Panc1 (cell line): Measurements from ENCODE around the gene KRT26. TPM values are rescaled to one million over a fixed set of nuclear protein-coding genes. Genes with fewer than 3 reads are reported as not detected.

Source experiments
- ATAC-seq: fragments of 200-7000 bp; cut with Tn5 transposase; 2 replicates; pipeline ENCODE4 v1.9.1; 2020; ENCODE audit warnings: mild to moderate bottlenecking, moderate library complexity
- BruUV-seq: library from RNA; stranded (reverse); fragments of 400-500 nt; replicated peaks from 2 replicates; lab custom pipeline; 2021; lab: Mats Ljungman, UMichigan
- CTCF ChIA-PET: fragments of 300-600 bp; sonication (Branson Sonifier 250); formaldehyde crosslinking; loops from one replicate; lab custom pipeline; 2022; ENCODE audit warnings: antibody characterized with exemption; lab: Charles Lee
- POLR2A ChIA-PET: fragments of 300-600 bp; sonication (Branson Sonifier 250); formaldehyde crosslinking; loops from one replicate; lab custom pipeline; 2022; ENCODE audit warnings: antibody characterized with exemption; lab: Charles Lee
- DNase-seq: peaks from one replicate; pipeline ENCODE4 v3.0.0-alpha.2; 2010; ENCODE audit warnings: low read depth, low spot score
- H3K27ac ChIP-seq: 2 replicates; pipeline ENCODE4 v1.5.1; 2011; ENCODE audit warnings: mild to moderate bottlenecking, low read length, inconsistent platforms
- H3K27me3 ChIP-seq: fragments of 200-500 bp; sonication (Bioruptor generic); 2 replicates; pipeline ENCODE4 v1.6.0; 2014; ENCODE audit warnings: low read length, inconsistent platforms; ENCODE audit not compliant: control insufficient read depth, insufficient read depth
- H3K36me3 ChIP-seq: fragments of 200-500 bp; sonication (Bioruptor generic); 2 replicates; pipeline ENCODE4 v1.5.1; 2014; ENCODE audit warnings: inconsistent platforms, mild to moderate bottlenecking, low read length, moderate library complexity; ENCODE audit not compliant: control insufficient read depth, insufficient read depth
- H3K4me1 ChIP-seq: 2 replicates; pipeline ENCODE4 v1.5.1; 2011; ENCODE audit warnings: inconsistent platforms, mild to moderate bottlenecking, low read length, moderate library complexity; ENCODE audit not compliant: control insufficient read depth, insufficient read depth
- H3K4me3 ChIP-seq, 2 experiments: 2 replicates each; pipeline ENCODE4 v1.5.1; 2011 to 2012; ENCODE audit warnings: low read depth in 2 of 2, low read length in 2 of 2, mild to moderate bottlenecking in 2 of 2, inconsistent platforms in 1 of 2, moderate library complexity in 1 of 2
- H3K9me3 ChIP-seq: fragments of 200-500 bp; sonication (Bioruptor generic); 2 replicates; pipeline ENCODE4 v1.5.1; 2014; ENCODE audit warnings: low read depth, mild to moderate bottlenecking, inconsistent platforms, low read length, moderate library complexity; ENCODE audit not compliant: control insufficient read depth, insufficient read depth
- CTCF ChIP-seq: fragments of 450-650 bp; IDR thresholded peaks from 2 replicates; pipeline ENCODE4 v1.5.1; 2017; ENCODE audit warnings: mild to moderate bottlenecking
- POLR2AphosphoS5 ChIP-seq: IDR thresholded peaks from 2 replicates; pipeline ENCODE4 v1.6.1; 2012; ENCODE audit warnings: mild to moderate bottlenecking, low read depth, low read length, moderate library complexity
- SIN3A ChIP-seq: IDR thresholded peaks from 2 replicates; pipeline ENCODE4 v1.6.1; 2012; ENCODE audit warnings: low read depth, mild to moderate bottlenecking, low read length, moderate library complexity, borderline replicate concordance; ENCODE audit not compliant: insufficient read depth
- TCF7L2 ChIP-seq: IDR thresholded peaks from 2 replicates; pipeline ENCODE4 v1.6.1; 2011; ENCODE audit warnings: mild to moderate bottlenecking, low read depth, low read length, inconsistent platforms
- in situ Hi-C: cut with HindIII; loops from 2 replicates; pipeline ENCODE4 v1.10.0; 2016; ENCODE audit warnings: low sequenced_read_pairs, low pct_unique_long_range_greater_than_20kb
- intact Hi-C: fragments of 100-400 bp; cut with micrococcal nuclease; formaldehyde crosslinking; loops from one replicate; pipeline ENCODE4 v1.10.0; 2022; ENCODE audit not compliant: unreplicated experiment
- total RNA-seq: library from RNA; stranded (reverse); gene quantifications from one replicate; pipeline ENCODE4 v1.2.1, GENCODE V29; 2021; ENCODE audit not compliant: unreplicated experiment
- TF ChIP-seq, protein P1 (sequence below), 2 experiments: IDR thresholded peaks; 2 replicates each; pipeline ENCODE4 v1.6.1; 2011 to 2012; ENCODE audit warnings: low read depth in 2 of 2, control low read depth in 1 of 2, low read length in 1 of 2, mild to moderate bottlenecking in 1 of 2, moderate library complexity in 1 of 2; ENCODE audit not compliant: insufficient read depth in 1 of 2

The KRT26 gene
- total RNA-seq, 1 experiment from 2014 or later: not detected

DNA sequence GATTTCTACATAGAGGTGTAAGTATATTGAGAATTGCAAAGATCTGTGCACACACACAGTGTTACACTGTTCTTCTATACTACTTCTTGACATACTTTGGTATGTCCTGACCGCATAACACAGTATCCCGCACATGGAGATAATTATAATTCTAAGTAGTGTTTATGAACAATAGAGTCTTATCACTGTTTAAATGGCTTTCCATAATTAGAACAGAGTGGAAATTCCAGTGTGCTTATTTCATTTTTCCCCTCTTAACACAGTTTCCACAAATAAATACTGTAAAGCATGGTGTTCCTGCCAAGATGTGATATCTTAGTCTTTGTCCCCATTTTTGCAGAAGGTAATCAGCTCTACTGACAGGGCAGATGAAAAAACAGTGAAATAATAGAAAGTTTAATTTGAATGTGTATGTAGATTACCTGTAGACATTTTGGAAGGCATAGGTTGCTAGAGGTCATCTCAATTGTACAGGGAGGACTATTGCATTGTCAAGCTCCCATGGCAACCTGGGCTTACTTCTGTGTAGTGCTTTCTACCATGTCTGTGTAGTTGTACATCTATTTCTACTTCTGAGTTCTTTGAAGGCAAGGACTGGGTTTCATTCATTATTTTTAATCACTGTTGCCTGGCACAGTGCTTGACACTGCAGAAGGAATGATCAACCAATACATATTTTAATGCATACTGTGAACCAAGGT is 37.9 kb upstream of the KRT26 start:
- TF ChIP-seq POLR2AphosphoS5 (no peak), CTCF (no peak), SIN3A (no peak), TCF7L2 (no peak)
- TF ChIP-seq, protein P1, sequence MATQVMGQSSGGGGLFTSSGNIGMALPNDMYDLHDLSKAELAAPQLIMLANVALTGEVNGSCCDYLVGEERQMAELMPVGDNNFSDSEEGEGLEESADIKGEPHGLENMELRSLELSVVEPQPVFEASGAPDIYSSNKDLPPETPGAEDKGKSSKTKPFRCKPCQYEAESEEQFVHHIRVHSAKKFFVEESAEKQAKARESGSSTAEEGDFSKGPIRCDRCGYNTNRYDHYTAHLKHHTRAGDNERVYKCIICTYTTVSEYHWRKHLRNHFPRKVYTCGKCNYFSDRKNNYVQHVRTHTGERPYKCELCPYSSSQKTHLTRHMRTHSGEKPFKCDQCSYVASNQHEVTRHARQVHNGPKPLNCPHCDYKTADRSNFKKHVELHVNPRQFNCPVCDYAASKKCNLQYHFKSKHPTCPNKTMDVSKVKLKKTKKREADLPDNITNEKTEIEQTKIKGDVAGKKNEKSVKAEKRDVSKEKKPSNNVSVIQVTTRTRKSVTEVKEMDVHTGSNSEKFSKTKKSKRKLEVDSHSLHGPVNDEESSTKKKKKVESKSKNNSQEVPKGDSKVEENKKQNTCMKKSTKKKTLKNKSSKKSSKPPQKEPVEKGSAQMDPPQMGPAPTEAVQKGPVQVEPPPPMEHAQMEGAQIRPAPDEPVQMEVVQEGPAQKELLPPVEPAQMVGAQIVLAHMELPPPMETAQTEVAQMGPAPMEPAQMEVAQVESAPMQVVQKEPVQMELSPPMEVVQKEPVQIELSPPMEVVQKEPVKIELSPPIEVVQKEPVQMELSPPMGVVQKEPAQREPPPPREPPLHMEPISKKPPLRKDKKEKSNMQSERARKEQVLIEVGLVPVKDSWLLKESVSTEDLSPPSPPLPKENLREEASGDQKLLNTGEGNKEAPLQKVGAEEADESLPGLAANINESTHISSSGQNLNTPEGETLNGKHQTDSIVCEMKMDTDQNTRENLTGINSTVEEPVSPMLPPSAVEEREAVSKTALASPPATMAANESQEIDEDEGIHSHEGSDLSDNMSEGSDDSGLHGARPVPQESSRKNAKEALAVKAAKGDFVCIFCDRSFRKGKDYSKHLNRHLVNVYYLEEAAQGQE (IDR thresholded peaks at IDR 0.05; ENCODE audit: insufficient read depth in 1 of 2, low read depth in 2 of 2, low read length in 1 of 2): no peak
- Histone ChIP-seq H3K9me3 (no peaks in the 10 kb centered on the region), H3K36me3 (no peaks in the 10 kb centered on the region), H3K27me3 (peaks cover 10% of the 10 kb centered on the region), H3K4me1 (no peaks in the 10 kb centered on the region), H3K4me3 (no peak overlapping the region), H3K27ac (no peak overlapping the region)
- ChIA-PET CTCF (no interaction called here), POLR2A (interaction anchor here (1.0 kb wide), 1 partner anchor 9 kb away, joined by 4 read pairs; no protein-coding TSS in a partner anchor)
- in situ Hi-C loops: no loop called here
- DNase-seq (no peak), ATAC-seq (no peak)
- intact Hi-C loops: no loop called here
- no TSS peak for BruUV-seq

DNA sequence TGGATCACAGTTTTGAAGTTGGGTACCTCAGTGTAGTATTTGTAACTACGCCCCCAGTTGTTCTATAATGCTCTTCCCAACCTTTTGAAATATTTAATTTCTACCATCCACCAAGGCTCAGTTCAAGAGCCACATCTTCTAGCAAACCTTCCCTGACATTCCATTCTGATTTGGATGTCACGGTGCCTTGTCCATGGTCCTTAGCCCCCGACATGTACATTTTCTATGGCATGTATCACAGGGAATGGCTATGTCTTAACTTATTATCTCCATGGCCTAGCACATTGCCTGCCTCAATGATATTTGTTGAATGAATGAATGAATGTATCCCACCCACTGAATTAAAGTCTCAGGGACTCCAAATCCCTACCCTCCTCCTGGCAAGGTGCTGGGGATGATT is 34.1 kb upstream of the KRT26 start:
- DNase-seq: no peak
- in situ Hi-C loops: no loop called here
- Histone ChIP-seq H3K27me3 (peaks cover 16% of the 10 kb centered on the region), H3K4me3 (no peak overlapping the region), H3K4me1 (peaks cover 5% of the 10 kb centered on the region), H3K36me3 (no peaks in the 10 kb centered on the region), H3K27ac (no peak overlapping the region), H3K9me3 (no peaks in the 10 kb centered on the region)
- no peak for TF ChIP-seq POLR2AphosphoS5
- TF ChIP-seq CTCF: no peak
- no peak for TF ChIP-seq SIN3A
- TF ChIP-seq, protein P1 (IDR thresholded peaks at IDR 0.05; ENCODE audit: insufficient read depth in 1 of 2, low read depth in 2 of 2, low read length in 1 of 2): peak; percentile 71 to 78; a peak in 3 of 4 replicates
- no peak for ATAC-seq
- ChIA-PET CTCF (no interaction called here), POLR2A (no interaction called here)
- intact Hi-C loops: no loop called here
- no TSS peak for BruUV-seq
